H9 (cell line): ENCODE data around the gene SECTM1. TPM values are rescaled to one million over a fixed set of nuclear protein-coding genes. Genes with fewer than 3 reads are reported as not detected.

Source experiments
- DNase-seq: peaks from one replicate; pipeline ENCODE4 v3.0.0-alpha.2; 2017
- H2AFZ ChIP-seq: one replicate; pipeline ENCODE4 v1.6.1; 2013; ENCODE audit warnings: mild to moderate bottlenecking, low read length, control low read depth, moderate library complexity
- H2AK5ac ChIP-seq: 2 replicates; pipeline ENCODE4 v1.6.1; 2013; ENCODE audit warnings: low read length, control low read depth, mixed read lengths; ENCODE audit not compliant: insufficient read length
- H2BK120ac ChIP-seq: one replicate; pipeline ENCODE4 v1.6.1; 2013; ENCODE audit warnings: low read depth, mild to moderate bottlenecking, low read length, control low read depth, inconsistent platforms; ENCODE audit not compliant: poor library complexity, severe bottlenecking
- H2BK12ac ChIP-seq: 2 replicates; pipeline ENCODE4 v1.6.1; 2013; ENCODE audit warnings: low read length, control low read depth, mixed read lengths, low read depth; ENCODE audit not compliant: insufficient read length
- H2BK15ac ChIP-seq: 2 replicates; pipeline ENCODE4 v1.6.1; 2013; ENCODE audit warnings: low read depth, low read length, control low read depth
- H2BK20ac ChIP-seq: one replicate; pipeline ENCODE4 v1.6.1; 2013; ENCODE audit warnings: low read depth, mild to moderate bottlenecking, low read length, control low read depth, inconsistent platforms; ENCODE audit not compliant: poor library complexity, severe bottlenecking
- H2BK5ac ChIP-seq: 2 replicates; pipeline ENCODE4 v1.6.1; 2013; ENCODE audit warnings: low read length, control low read depth, mixed read lengths; ENCODE audit not compliant: insufficient read length
- H3K14ac ChIP-seq: 2 replicates; pipeline ENCODE4 v1.6.1; 2013; ENCODE audit warnings: low read length, control low read depth; ENCODE audit not compliant: insufficient read depth
- H3K18ac ChIP-seq: 2 replicates; pipeline ENCODE4 v1.6.1; 2013; ENCODE audit warnings: low read depth, mild to moderate bottlenecking, mixed read lengths, low read length, control low read depth; ENCODE audit not compliant: insufficient read length
- H3K23ac ChIP-seq: 2 replicates; pipeline ENCODE4 v1.6.1; 2013; ENCODE audit warnings: low read length, control low read depth, mixed read lengths, low read depth; ENCODE audit not compliant: insufficient read length
- H3K23me2 ChIP-seq: 2 replicates; pipeline ENCODE4 v1.6.1; 2013; ENCODE audit warnings: low read depth, mild to moderate bottlenecking, mixed read lengths, low read length, control low read depth; ENCODE audit not compliant: insufficient read length, poor library complexity, severe bottlenecking
- H3K27ac ChIP-seq: 2 replicates; pipeline ENCODE4 v1.5.1; 2013; ENCODE audit warnings: low read length, control low read depth, mixed read lengths, low read depth; ENCODE audit not compliant: insufficient read length
- H3K27me3 ChIP-seq: 2 replicates; pipeline ENCODE4 v1.6.1; 2013; ENCODE audit warnings: low read length, control low read depth, inconsistent platforms; ENCODE audit not compliant: insufficient read depth
- H3K4ac ChIP-seq: 2 replicates; pipeline ENCODE4 v1.6.1; 2013; ENCODE audit warnings: low read depth, mild to moderate bottlenecking, control low read depth, inconsistent platforms, low read length, moderate library complexity
- H3K4me1 ChIP-seq: 2 replicates; pipeline ENCODE4 v1.6.1; 2013; ENCODE audit warnings: low read length, control low read depth, inconsistent platforms; ENCODE audit not compliant: insufficient read depth
- H3K4me2 ChIP-seq: 2 replicates; pipeline ENCODE4 v1.6.1; 2013; ENCODE audit warnings: low read length, control low read depth, mixed read lengths; ENCODE audit not compliant: insufficient read length, insufficient read depth
- H3K56ac ChIP-seq: 2 replicates; pipeline ENCODE4 v1.6.1; 2013; ENCODE audit warnings: low read depth, mild to moderate bottlenecking, mixed read lengths, low read length, control low read depth; ENCODE audit not compliant: insufficient read length
- H3K79me1 ChIP-seq: 2 replicates; pipeline ENCODE4 v1.6.1; 2013; ENCODE audit warnings: low read depth, mild to moderate bottlenecking, moderate library complexity, low read length, control low read depth, inconsistent platforms; ENCODE audit not compliant: insufficient read depth, poor library complexity, severe bottlenecking
- H3K79me2 ChIP-seq: 2 replicates; pipeline ENCODE4 v1.6.1; 2013; ENCODE audit warnings: low read length, control low read depth, inconsistent platforms; ENCODE audit not compliant: insufficient read depth
- H3K9ac ChIP-seq: 2 replicates; pipeline ENCODE4 v1.6.1; 2013; ENCODE audit warnings: low read length, control low read depth, mixed read lengths; ENCODE audit not compliant: insufficient read length; ENCODE audit errors: extremely low read depth
- H3K9me3 ChIP-seq: one replicate; pipeline ENCODE4 v1.6.1; 2013; ENCODE audit warnings: low read depth, low read length, inconsistent platforms; ENCODE audit not compliant: control insufficient read depth
- H3T11ph ChIP-seq: one replicate; pipeline ENCODE4 v1.6.1; 2013; ENCODE audit warnings: mild to moderate bottlenecking, low read length, control low read depth, inconsistent platforms
- H4K20me1 ChIP-seq: one replicate; pipeline ENCODE4 v1.6.1; 2013; ENCODE audit not compliant: control insufficient read depth, insufficient read length, insufficient read depth
- H4K5ac ChIP-seq: 2 replicates; pipeline ENCODE4 v1.6.1; 2013; ENCODE audit warnings: low read depth, mild to moderate bottlenecking, mixed read lengths, low read length, control low read depth; ENCODE audit not compliant: insufficient read length
- H4K8ac ChIP-seq: replicated peaks from 2 replicates; pipeline ENCODE4 v1.6.1; 2013; ENCODE audit warnings: low read length, control low read depth, mixed read lengths, low read depth; ENCODE audit not compliant: insufficient read length
- H4K91ac ChIP-seq: 2 replicates; pipeline ENCODE4 v1.6.1; 2013; ENCODE audit warnings: low read depth, mild to moderate bottlenecking, moderate library complexity, mixed read lengths, low read length, control low read depth; ENCODE audit not compliant: insufficient read length
- H3K27ac Mint-ChIP-seq, 3 experiments: 2 replicates in 2 of 3; 3 replicates in 1 of 3; pipeline ENCODE4 v1.8.0; 2020 to 2021; ENCODE audit warnings: mixed read lengths in 3 of 3, mild to moderate bottlenecking in 1 of 3, moderate library complexity in 1 of 3
- H3K27me3 Mint-ChIP-seq: 2 replicates; pipeline ENCODE4 v1.8.0; 2021; ENCODE audit warnings: low read depth, mild to moderate bottlenecking, moderate library complexity, mixed read lengths
- H3K36me3 Mint-ChIP-seq, 3 experiments: 2 replicates in 2 of 3; 3 replicates in 1 of 3; pipeline ENCODE4 v1.8.0; 2020 to 2021; ENCODE audit warnings: low read depth in 3 of 3, mixed read lengths in 3 of 3; ENCODE audit not compliant: insufficient read depth in 1 of 3
- H3K4me1 Mint-ChIP-seq, 2 experiments: 2 replicates each; pipeline ENCODE4 v1.8.0; 2020; ENCODE audit warnings: mixed read lengths in 2 of 2
- H3K4me3 Mint-ChIP-seq, 2 experiments: 2 replicates in 1 of 2; 3 replicates in 1 of 2; pipeline ENCODE4 v1.8.0; 2020 to 2021; ENCODE audit warnings: mild to moderate bottlenecking in 2 of 2, mixed read lengths in 2 of 2, moderate library complexity in 1 of 2
- H3K9me3 Mint-ChIP-seq, 2 experiments: 2 replicates in 1 of 2; 3 replicates in 1 of 2; pipeline ENCODE4 v1.8.0; 2020; ENCODE audit warnings: mild to moderate bottlenecking in 2 of 2, mixed read lengths in 2 of 2, moderate library complexity in 1 of 2
- WGBS: extraction: QIAGEN DNeasy Blood & Tissue Kit; methylation state at CpG from one replicate; pipeline ENCODE4 v1.1.7; 2013; ENCODE audit warnings: missing lambda C conversion rate, low lambda C conversion rate, mixed read lengths; ENCODE audit not compliant: insufficient read length; ENCODE audit errors: extremely low coverage; 5-methylcytosine and 5-hydroxymethylcytosine counted together
- total RNA-seq: library from RNA; stranded (reverse); gene quantifications from 2 replicates; pipeline ENCODE4 v1.2.1, GENCODE V29; 2021
- TF ChIP-seq, protein P1 (sequence below): fragments of 200-600 bp; sonication (generic); conservative IDR thresholded peaks from 3 replicates; pipeline ENCODE4 v1.8.0; 2021; ENCODE audit warnings: antibody characterized with exemption, mild to moderate bottlenecking

The SECTM1 gene
- total RNA-seq, 1 experiment from 2014 or later: 0.28 TPM

DNA sequence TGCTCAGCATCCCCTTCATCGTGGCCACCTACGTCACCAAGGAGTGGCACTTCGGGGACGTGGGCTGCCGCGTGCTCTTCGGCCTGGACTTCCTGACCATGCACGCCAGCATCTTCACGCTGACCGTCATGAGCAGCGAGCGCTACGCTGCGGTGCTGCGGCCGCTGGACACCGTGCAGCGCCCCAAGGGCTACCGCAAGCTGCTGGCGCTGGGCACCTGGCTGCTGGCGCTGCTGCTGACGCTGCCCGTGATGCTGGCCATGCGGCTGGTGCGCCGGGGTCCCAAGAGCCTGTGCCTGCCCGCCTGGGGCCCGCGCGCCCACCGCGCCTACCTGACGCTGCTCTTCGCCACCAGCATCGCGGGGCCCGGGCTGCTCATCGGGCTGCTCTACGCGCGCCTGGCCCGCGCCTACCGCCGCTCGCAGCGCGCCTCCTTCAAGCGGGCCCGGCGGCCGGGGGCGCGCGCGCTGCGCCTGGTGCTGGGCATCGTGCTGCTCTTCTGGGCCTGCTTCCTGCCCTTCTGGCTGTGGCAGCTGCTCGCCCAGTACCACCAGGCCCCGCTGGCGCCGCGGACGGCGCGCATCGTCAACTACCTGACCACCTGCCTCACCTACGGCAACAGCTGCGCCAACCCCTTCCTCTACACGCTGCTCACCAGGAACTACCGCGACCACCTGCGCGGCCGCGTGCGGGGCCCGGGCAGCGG is 41.2 kb upstream of the SECTM1 start:
- Mint-ChIP-seq H3K36me3 (no peaks in the 10 kb centered on the region), H3K4me1 (peaks cover under 1 to 9% of the 10 kb centered on the region in 2 experiments), H3K27ac (no peak overlapping the region), H3K4me3 (no peak overlapping the region), H3K27me3 (peaks cover 34% of the 10 kb centered on the region), H3K9me3 (peaks cover 0 to under 1% of the 10 kb centered on the region in 2 experiments; a peak in 1 of 5 replicates)
- Histone ChIP-seq H3K9me3 (no peaks in the 10 kb centered on the region), H3K23ac (no peak overlapping the region), H2BK20ac (no peak overlapping the region), H3K56ac (no peak overlapping the region), H4K5ac (no peak overlapping the region), H3K27me3 (peaks cover 14% of the 10 kb centered on the region), H3K18ac (no peak overlapping the region), H3K14ac (no peak overlapping the region), H3K79me2 (no peaks in the 10 kb centered on the region), H3K4me2 (no peak overlapping the region), H3K27ac (no peak overlapping the region), H4K91ac (no peak overlapping the region), H2AFZ (no peak overlapping the region), H2BK15ac (no peak overlapping the region), H3K4ac (no peak overlapping the region), H4K20me1 (no peaks in the 10 kb centered on the region), H3K23me2 (peaks cover 7% of the 10 kb centered on the region), H3K9ac (no peak overlapping the region), H2BK12ac (no peak overlapping the region), H3T11ph (no peak overlapping the region), H2BK120ac (no peak overlapping the region), H3K79me1 (no peaks in the 10 kb centered on the region), H3K4me1 (no peaks in the 10 kb centered on the region; the same call in 1 of the 2 replicates), H4K8ac (no peak overlapping the region), H2AK5ac (no peak overlapping the region), H2BK5ac (no peak overlapping the region)
- DNase-seq: no peak
- no CpG with 5 or more reads among the region's 79 CpGs for WGBS
- TF ChIP-seq, protein P1, sequence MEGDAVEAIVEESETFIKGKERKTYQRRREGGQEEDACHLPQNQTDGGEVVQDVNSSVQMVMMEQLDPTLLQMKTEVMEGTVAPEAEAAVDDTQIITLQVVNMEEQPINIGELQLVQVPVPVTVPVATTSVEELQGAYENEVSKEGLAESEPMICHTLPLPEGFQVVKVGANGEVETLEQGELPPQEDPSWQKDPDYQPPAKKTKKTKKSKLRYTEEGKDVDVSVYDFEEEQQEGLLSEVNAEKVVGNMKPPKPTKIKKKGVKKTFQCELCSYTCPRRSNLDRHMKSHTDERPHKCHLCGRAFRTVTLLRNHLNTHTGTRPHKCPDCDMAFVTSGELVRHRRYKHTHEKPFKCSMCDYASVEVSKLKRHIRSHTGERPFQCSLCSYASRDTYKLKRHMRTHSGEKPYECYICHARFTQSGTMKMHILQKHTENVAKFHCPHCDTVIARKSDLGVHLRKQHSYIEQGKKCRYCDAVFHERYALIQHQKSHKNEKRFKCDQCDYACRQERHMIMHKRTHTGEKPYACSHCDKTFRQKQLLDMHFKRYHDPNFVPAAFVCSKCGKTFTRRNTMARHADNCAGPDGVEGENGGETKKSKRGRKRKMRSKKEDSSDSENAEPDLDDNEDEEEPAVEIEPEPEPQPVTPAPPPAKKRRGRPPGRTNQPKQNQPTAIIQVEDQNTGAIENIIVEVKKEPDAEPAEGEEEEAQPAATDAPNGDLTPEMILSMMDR: no peak
